Neuronal stem cell (in vitro differentiated cells): Measurements from ENCODE around the gene WFDC6. TPM values are rescaled to one million over a fixed set of nuclear protein-coding genes. Genes with fewer than 3 reads are reported as not detected.

Experiments used
- small RNA-seq: library from polyadenylated mRNA; stranded (forward); fragments of <200 nt; extraction: miRNeasy Mini kit (QIAGEN cat#:217004); gene quantifications from one replicate; pipeline ENCODE3, GENCODE V24; 2013; ENCODE audit not compliant: insufficient read depth

WFDC6 gene

Small RNA genes lying within 50 kb of the gene (small RNA-seq; reads per million reads assigned to genes)
- not detected for gene AL031663.1
- not detected for gene HSPD1P21
- not detected for gene RNA5SP485
